Measurements from ENCODE around the gene SPTBN5. TPM values are rescaled to one million over a fixed set of nuclear protein-coding genes. Genes with fewer than 3 reads are reported as not detected.

SPTBN5 gene
- total RNA-seq, 5 donors from 2014 or later (not counting 1 experiment from before 2014, with no cell fraction given) = 1.0 to 4.0 (median 2.2) TPM

DNA sequence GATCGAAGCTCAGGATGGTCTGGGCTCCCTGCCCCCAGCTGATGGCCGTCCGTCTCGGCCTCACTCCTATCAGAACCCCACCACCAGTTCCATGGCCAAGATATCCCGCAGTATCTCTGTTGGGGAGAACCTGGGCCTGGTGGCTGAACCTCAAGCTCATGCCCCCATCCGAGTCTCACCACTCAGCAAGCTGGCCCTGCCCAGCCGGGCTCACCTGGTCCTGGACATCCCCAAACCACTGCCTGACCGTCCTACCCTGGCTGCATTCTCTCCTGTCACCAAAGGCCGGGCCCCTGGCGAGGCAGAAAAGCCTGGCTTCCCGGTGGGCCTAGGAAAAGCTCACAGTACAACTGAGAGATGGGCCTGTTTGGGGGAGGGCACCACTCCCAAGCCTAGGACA, 70.4 kb downstream of the SPTBN5 start:
- DNase-seq = no peak
- POLR2A ChIA-PET = no interaction called here
- WGBS (ENCODE audit: insufficient coverage) = 91% methylated on average over 9 of the region's 11 CpGs

DNA sequence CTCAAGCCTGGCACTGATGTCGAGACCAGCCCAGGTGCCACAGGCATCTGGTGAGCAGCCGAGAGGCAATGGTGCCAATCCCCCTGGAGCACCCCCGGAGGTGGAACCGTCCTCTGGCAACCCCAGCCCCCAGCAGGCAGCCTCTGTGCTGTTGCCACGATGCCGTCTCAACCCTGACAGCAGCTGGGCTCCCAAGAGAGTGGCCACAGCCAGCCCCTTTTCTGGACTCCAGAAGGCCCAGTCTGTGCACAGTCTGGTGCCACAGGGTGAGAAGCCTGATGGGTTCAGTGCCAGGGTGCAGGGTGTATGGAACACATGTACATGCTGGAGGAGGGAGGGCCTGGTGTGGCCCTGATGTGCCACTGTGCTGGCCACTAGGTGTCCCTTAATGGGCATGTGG, 70.9 kb downstream of the SPTBN5 start:
- DNase-seq = no peak
- Mint-ChIP-seq H3K4me3 (no peak overlapping the region), H3K27ac (no peak overlapping the region), H3K4me1 (peaks cover 1 to 12% (median 8%) of the 10 kb centered on the region in 3 donors), H3K36me3 (peaks cover 28% of the 10 kb centered on the region), H3K27me3 (no peaks in the 10 kb centered on the region), H3K9me3 (no peaks in the 10 kb centered on the region)
- H3K36me3 ChIP-seq (ENCODE audit: control insufficient read depth in 2 of 2, extremely low read depth in 1 of 2, insufficient read depth in 1 of 2, low read length in 1 of 2) = peaks cover 11 to 48% of the 10 kb centered on the region in 2 donors
- H3K27ac ChIP-seq (ENCODE audit: low read length) = no peak overlapping the region
- POLR2A ChIA-PET = no interaction called here
- 98% methylated on average over 6 of the region's 6 CpGs for WGBS (ENCODE audit: insufficient coverage)
- no peaks in the 10 kb centered on the region for H3K27me3 ChIP-seq (replicated peaks in 1 of 2; ENCODE audit: control insufficient read depth in 2 of 2, extremely low read depth in 1 of 2, insufficient read depth in 2 of 2, low read length in 1 of 2)
- H3K9me3 ChIP-seq = no peaks in the 10 kb centered on the region
- peaks cover 0 to 9% of the 10 kb centered on the region in 2 experiments for H3K4me1 ChIP-seq (ENCODE audit: control insufficient read depth in 1 of 2, extremely low read depth in 1 of 2, insufficient read depth in 2 of 2, low read length in 2 of 2)
- no peak overlapping the region for H3K4me3 ChIP-seq (ENCODE audit: control insufficient read depth in 1 of 2, extremely low read depth in 1 of 2, low read length in 1 of 2)
- CTCF ChIA-PET = no interaction called here
- ATAC-seq (replicated peaks in 1 of 4) = no peak

More for the DNA sequence above, 70.4 kb downstream of the SPTBN5 start:
- Mint-ChIP-seq H3K9me3 (no peaks in the 10 kb centered on the region), H3K4me3 (no peak overlapping the region), H3K27ac (no peak overlapping the region), H3K27me3 (no peaks in the 10 kb centered on the region), H3K4me1 (peaks cover 3 to 16% (median 9%) of the 10 kb centered on the region in 3 donors), H3K36me3 (peaks cover 24% of the 10 kb centered on the region)
- H3K4me3 ChIP-seq (ENCODE audit: control insufficient read depth in 1 of 2, extremely low read depth in 1 of 2, low read length in 1 of 2) = no peak overlapping the region
- CTCF ChIA-PET = interaction anchor here (0.6 to 1.7 kb wide), 2 partner anchors 50 to 108 kb away, joined by 3 to 6 read pairs; partner anchors contain the start of gene MAPKBP1 (in 1 of the 2)
- peaks cover under 1 to 12% of the 10 kb centered on the region in 2 experiments for H3K4me1 ChIP-seq (ENCODE audit: control insufficient read depth in 1 of 2, extremely low read depth in 1 of 2, insufficient read depth in 2 of 2, low read length in 2 of 2)
- no peaks in the 10 kb centered on the region for H3K9me3 ChIP-seq
- no peaks in the 10 kb centered on the region for H3K27me3 ChIP-seq (replicated peaks in 1 of 2; ENCODE audit: control insufficient read depth in 2 of 2, extremely low read depth in 1 of 2, insufficient read depth in 2 of 2, low read length in 1 of 2)
- no peak overlapping the region for H3K27ac ChIP-seq (ENCODE audit: low read length)
- peaks cover 11 to 43% of the 10 kb centered on the region in 2 donors for H3K36me3 ChIP-seq (ENCODE audit: control insufficient read depth in 2 of 2, extremely low read depth in 1 of 2, insufficient read depth in 1 of 2, low read length in 1 of 2)
- no peak for ATAC-seq (replicated peaks in 1 of 4)

DNA sequence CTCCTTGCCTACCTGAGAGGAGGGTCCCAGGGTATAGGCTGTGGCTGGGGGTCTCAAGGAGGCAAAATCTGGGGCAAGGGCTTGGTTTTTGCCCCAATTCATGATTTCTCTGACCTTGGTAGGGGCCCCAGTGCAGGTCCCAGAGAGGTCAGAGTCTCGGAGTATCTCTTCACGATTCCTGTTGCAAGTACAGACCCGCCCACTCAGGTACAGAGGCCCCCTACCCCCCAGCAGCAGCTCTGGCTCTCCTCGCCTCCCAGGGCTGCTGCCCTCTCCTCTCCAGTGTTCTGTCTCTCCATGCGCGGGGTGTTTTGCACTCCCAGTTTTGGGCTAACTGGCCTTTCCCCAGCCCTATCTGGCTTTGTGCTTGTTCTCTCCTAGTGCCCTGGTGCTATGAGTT, 71.4 kb downstream of the SPTBN5 start:
- DNase-seq (no peak), ATAC-seq (replicated peaks in 1 of 4) (no peak)
- H3K4me3 ChIP-seq (ENCODE audit: control insufficient read depth in 1 of 2, extremely low read depth in 1 of 2, low read length in 1 of 2) = no peak overlapping the region
- H3K27me3 ChIP-seq (replicated peaks in 1 of 2; ENCODE audit: control insufficient read depth in 2 of 2, extremely low read depth in 1 of 2, insufficient read depth in 2 of 2, low read length in 1 of 2) = no peaks in the 10 kb centered on the region
- Mint-ChIP-seq H3K4me3 (no peak overlapping the region), H3K27ac (no peak overlapping the region), H3K9me3 (no peaks in the 10 kb centered on the region), H3K4me1 (peaks cover 0 to 12% (median 6%) of the 10 kb centered on the region in 3 donors), H3K36me3 (peaks cover 32% of the 10 kb centered on the region), H3K27me3 (no peaks in the 10 kb centered on the region)
- ChIA-PET CTCF (no interaction called here), POLR2A (no interaction called here)
- H3K27ac ChIP-seq (ENCODE audit: low read length) = no peak overlapping the region
- no peaks in the 10 kb centered on the region for H3K9me3 ChIP-seq
- H3K36me3 ChIP-seq (ENCODE audit: control insufficient read depth in 2 of 2, extremely low read depth in 1 of 2, insufficient read depth in 1 of 2, low read length in 1 of 2) = peaks cover 11 to 53% of the 10 kb centered on the region in 2 donors
- WGBS (ENCODE audit: insufficient coverage) = 91% methylated on average over 6 of the region's 6 CpGs
- peaks cover 0 to 8% of the 10 kb centered on the region in 2 experiments for H3K4me1 ChIP-seq (ENCODE audit: control insufficient read depth in 1 of 2, extremely low read depth in 1 of 2, insufficient read depth in 2 of 2, low read length in 2 of 2)

DNA sequence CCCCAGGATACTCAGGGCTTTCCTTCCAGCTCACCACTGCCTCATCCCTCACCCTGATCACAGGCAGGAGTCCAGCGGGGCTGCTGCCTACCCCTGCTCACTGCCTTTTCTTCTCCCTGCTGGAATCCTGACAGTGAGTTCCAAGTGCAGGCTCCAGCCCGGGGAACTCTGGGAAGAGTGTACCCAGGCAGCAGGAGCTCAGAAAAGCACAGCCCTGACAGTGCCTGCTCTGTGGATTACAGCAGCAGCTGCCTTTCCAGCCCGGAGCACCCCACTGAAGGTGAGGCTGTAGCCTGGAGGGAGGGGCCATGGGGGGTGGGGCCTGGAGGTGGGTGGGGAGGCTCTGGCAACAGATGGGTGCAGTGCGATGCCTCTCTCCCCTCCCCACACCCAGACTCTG, 72.0 kb downstream of the SPTBN5 start:
- 100% methylated on average over 1 of the region's 4 CpGs for WGBS (ENCODE audit: insufficient coverage)
- no peaks in the 10 kb centered on the region for H3K9me3 Mint-ChIP-seq
- CTCF ChIA-PET = interaction anchor here in 1 of 2 donors (0.6 kb wide), 1 partner anchor 409 kb away, joined by 7 read pairs; no protein-coding TSS in a partner anchor
- POLR2A ChIA-PET = no interaction called here
- H3K9me3 ChIP-seq = no peaks in the 10 kb centered on the region
- peaks cover 11 to 58% of the 10 kb centered on the region in 2 donors for H3K36me3 ChIP-seq (ENCODE audit: control insufficient read depth in 2 of 2, extremely low read depth in 1 of 2, insufficient read depth in 1 of 2, low read length in 1 of 2)
- H3K27ac Mint-ChIP-seq = no peak overlapping the region
- H3K36me3 Mint-ChIP-seq = peaks cover 39% of the 10 kb centered on the region
- no peaks in the 10 kb centered on the region for H3K27me3 ChIP-seq (replicated peaks in 1 of 2; ENCODE audit: control insufficient read depth in 2 of 2, extremely low read depth in 1 of 2, insufficient read depth in 2 of 2, low read length in 1 of 2)
- ATAC-seq (replicated peaks in 1 of 4) = no peak
- no peak for DNase-seq
- no peak overlapping the region for H3K4me3 Mint-ChIP-seq
- H3K4me3 ChIP-seq (ENCODE audit: control insufficient read depth in 1 of 2, extremely low read depth in 1 of 2, low read length in 1 of 2) = no peak overlapping the region
- peaks cover 0 to 12% (median 6%) of the 10 kb centered on the region in 3 donors for H3K4me1 Mint-ChIP-seq
- H3K4me1 ChIP-seq (ENCODE audit: control insufficient read depth in 1 of 2, extremely low read depth in 1 of 2, insufficient read depth in 2 of 2, low read length in 2 of 2) = peaks cover 0 to 1% of the 10 kb centered on the region in 2 experiments
- H3K27ac ChIP-seq (ENCODE audit: low read length) = no peak overlapping the region
- H3K27me3 Mint-ChIP-seq = no peaks in the 10 kb centered on the region

DNA sequence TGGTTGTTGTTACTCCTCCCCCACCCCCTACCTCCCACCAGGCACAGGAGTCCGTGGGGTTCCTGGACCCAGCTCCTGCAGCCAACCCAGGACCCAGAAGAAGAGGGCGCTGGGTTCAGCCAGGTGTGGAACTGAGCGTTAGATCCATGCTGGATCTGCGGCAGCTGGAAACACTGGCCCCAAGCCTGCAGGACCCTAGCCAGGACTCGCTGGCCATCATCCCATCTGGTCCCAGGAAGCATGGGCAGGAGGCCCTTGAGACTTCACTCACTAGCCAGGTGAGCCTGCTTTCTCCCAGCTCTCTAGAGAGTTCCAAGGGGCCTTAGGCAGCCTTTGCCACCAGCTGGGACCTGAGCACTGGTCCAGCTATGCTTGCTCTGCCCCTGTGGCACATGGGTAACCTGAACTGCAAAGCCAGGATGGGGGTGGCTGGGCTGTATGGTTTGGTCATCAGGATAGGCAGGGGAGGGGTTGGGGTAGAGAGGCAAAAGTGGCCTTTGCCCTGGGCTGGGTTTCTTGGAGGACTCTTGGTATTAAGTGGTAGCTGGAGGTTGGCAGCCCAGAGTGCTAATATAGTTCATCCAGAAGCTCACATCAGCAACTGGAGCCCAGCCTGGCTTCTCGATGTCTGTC, 72.9 kb downstream of the SPTBN5 start:
- Mint-ChIP-seq H3K27me3 (no peaks in the 10 kb centered on the region), H3K9me3 (no peaks in the 10 kb centered on the region), H3K4me3 (no peak overlapping the region), H3K36me3 (peaks cover 43% of the 10 kb centered on the region), H3K4me1 (peaks cover 0 to 3% (median 0%) of the 10 kb centered on the region in 3 donors), H3K27ac (no peak overlapping the region)
- ChIA-PET CTCF (interaction anchor here (0.6 to 1.1 kb wide), 2 partner anchors 116 to 408 kb away, joined by 3 to 7 read pairs; no protein-coding TSS in a partner anchor), POLR2A (no interaction called here)
- ATAC-seq (replicated peaks in 1 of 4) (no peak), DNase-seq (no peak)
- no peaks in the 10 kb centered on the region for H3K9me3 ChIP-seq
- H3K27ac ChIP-seq (ENCODE audit: low read length) = no peak overlapping the region
- no peaks in the 10 kb centered on the region for H3K27me3 ChIP-seq (replicated peaks in 1 of 2; ENCODE audit: control insufficient read depth in 2 of 2, extremely low read depth in 1 of 2, insufficient read depth in 2 of 2, low read length in 1 of 2)
- H3K36me3 ChIP-seq (ENCODE audit: control insufficient read depth in 2 of 2, extremely low read depth in 1 of 2, insufficient read depth in 1 of 2, low read length in 1 of 2) = peaks cover 13 to 64% of the 10 kb centered on the region in 2 donors
- 89% methylated on average over 6 of the region's 6 CpGs for WGBS (ENCODE audit: insufficient coverage)
- no peak overlapping the region for H3K4me3 ChIP-seq (ENCODE audit: control insufficient read depth in 1 of 2, extremely low read depth in 1 of 2, low read length in 1 of 2)
- no peaks in the 10 kb centered on the region for H3K4me1 ChIP-seq (ENCODE audit: control insufficient read depth in 1 of 2, extremely low read depth in 1 of 2, insufficient read depth in 2 of 2, low read length in 2 of 2)

DNA sequence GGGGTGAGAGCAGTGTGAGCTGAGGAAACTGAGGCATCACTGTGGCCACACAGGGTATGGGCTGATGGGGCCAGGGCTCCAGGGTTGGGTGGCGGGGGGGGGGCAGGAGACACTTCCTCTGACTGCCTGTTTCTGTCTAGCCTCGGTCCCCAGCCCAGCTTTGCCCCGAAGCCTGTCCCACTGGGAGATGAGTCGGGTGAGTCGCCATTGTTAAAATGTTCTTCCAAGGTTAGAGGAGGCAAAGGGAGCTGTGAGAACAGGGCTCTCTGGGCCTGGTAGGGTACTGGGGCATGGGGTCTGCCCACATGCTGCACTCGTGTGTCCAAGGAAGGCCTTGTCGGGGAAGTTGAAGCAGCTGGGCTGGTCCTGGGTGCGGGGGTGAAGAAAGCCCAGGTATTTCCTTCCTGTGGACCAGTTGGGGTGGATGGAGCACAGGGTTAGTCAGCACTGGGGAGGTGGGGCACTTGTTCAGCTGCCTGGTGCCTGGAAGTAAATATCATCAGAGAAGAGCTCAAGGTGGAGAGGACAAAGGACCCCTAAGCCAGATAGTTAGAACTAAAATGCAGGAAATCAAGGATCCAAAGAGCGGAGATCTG, 74.3 kb downstream of the SPTBN5 start:
- H3K36me3 Mint-ChIP-seq = peaks cover 50% of the 10 kb centered on the region
- ATAC-seq (replicated peaks in 1 of 4) = no peak
- WGBS (ENCODE audit: insufficient coverage) = 95% methylated on average over 9 of the region's 9 CpGs
- H3K27me3 ChIP-seq (replicated peaks in 1 of 2; ENCODE audit: control insufficient read depth in 2 of 2, extremely low read depth in 1 of 2, insufficient read depth in 2 of 2, low read length in 1 of 2) = no peaks in the 10 kb centered on the region
- H3K27ac ChIP-seq (ENCODE audit: low read length) = no peak overlapping the region
- peaks cover 13 to 72% of the 10 kb centered on the region in 2 donors for H3K36me3 ChIP-seq (ENCODE audit: control insufficient read depth in 2 of 2, extremely low read depth in 1 of 2, insufficient read depth in 1 of 2, low read length in 1 of 2)
- POLR2A ChIA-PET = interaction anchor here in 1 of 2 donors (0.5 kb wide), 1 partner anchor 1111 kb away, joined by 4 read pairs; no protein-coding TSS in a partner anchor
- H3K4me1 ChIP-seq (ENCODE audit: control insufficient read depth in 1 of 2, extremely low read depth in 1 of 2, insufficient read depth in 2 of 2, low read length in 2 of 2) = no peaks in the 10 kb centered on the region
- H3K9me3 ChIP-seq = no peaks in the 10 kb centered on the region
- H3K9me3 Mint-ChIP-seq = no peaks in the 10 kb centered on the region
- no peaks in the 10 kb centered on the region for H3K4me1 Mint-ChIP-seq
- no peak overlapping the region for H3K4me3 ChIP-seq (ENCODE audit: control insufficient read depth in 1 of 2, extremely low read depth in 1 of 2, low read length in 1 of 2)
- CTCF ChIA-PET = interaction anchor here in 1 of 2 donors (1.1 kb wide), 1 partner anchor 118 kb away, joined by 3 read pairs; no protein-coding TSS in a partner anchor
- no peak overlapping the region for H3K4me3 Mint-ChIP-seq
- H3K27me3 Mint-ChIP-seq = no peaks in the 10 kb centered on the region
- no peak for DNase-seq
- H3K27ac Mint-ChIP-seq = no peak overlapping the region
